ENCODE data around the gene GZF1.

The GZF1 gene

DNA sequence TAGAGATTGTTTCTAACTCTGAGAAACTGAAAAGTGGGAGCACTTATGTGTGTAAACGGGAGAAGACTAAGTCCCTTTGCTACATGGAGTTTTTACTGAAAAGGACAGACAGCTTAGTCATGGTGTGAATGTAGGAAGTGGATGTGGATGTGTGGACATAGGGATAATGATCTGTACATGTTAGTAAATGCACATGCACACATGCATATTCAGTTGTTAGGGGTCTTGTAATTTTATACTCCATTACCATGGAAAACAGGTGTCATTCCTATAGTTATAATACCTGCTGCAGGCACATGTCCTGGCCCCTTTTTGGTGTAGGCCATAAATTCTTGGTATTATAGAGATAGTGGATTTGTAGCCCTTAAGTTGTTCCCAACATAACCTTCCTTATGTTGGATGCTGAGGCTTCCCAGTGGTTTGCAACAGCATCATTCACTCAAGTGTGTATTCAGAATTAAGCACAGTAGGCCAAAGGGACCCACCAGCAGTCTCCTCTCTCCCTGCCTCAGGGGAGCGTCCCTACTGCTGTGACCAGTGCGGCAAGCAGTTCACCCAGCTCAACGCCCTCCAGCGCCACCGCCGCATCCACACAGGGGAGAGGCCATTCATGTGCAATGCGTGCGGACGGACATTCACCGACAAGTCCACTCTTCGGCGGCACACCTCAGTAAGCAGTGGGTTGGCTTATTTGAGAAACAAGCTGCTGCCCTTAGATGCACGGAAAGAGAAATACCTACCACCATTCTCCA, 7.3 kb downstream of the GZF1 start:
- no peak for DNase-seq (ENCODE audit: low spot score)

GRCh38 chr20:23370274-23370673, 8.3 kb downstream of the GZF1 start:
- DNase-seq (ENCODE audit: low spot score) = no peak

DNA sequence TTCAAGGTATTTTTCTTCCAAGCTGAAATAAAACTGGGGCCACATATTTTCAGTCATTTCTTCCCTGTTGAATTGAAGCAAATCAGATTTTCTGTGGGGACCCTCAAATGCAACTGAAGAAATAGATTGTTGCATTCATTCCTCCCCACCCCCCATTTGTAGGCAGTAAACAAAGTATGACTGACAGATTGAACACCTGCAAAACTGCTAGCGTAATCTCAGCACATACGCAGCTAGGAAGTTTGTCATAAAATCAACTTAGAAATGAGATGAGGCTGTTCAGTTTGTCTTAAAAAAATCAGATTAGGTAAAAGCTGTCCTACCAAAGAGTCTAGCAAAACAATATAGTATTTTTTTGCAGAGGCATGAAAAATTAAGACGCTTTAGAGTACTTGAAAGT, 8.9 kb downstream of the GZF1 start:
- no peak for DNase-seq (ENCODE audit: low spot score)

DNA sequence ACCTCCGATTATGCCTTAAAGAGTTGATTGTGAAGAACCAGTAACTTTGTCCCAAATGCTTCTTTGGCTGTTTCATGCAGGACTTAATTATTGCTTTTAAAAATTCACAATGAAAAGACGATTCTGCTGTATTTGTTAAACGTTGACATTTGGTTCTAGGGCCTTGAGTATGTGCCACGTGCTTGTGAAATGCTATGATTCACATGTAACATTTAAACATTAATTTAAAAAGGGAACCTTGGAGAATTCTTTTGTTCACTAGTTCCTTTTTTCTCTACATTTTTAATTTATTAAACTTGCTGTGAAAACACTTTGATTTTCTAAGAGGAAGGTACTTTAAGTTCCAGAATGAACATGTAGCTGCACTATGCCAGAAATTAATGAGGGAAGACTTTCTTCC, 9.5 kb downstream of the GZF1 start:
- DNase-seq (ENCODE audit: low spot score) = no peak

DNA sequence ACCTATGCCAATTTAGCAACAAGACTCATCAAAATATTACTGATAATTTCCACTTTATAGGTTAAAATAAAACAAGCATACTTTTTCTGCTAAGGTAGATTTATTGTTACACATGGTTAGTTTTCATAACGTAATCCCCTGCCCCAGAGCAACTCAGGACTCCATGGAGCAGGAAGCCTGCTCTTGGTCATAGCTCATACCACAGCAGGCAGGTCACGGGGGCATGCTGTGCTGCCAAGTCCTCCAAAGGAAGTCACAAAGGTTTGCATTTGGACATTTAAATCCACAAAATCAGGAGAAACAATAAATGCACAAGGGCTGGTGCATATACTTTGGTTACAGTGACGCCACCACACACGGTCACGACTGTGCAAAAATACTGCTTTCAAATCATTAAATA, 12.5 kb downstream of the GZF1 start:
- DNase-seq (ENCODE audit: low spot score) = no peak

GRCh38 chr20:23375827-23376226, 13.8 kb downstream of the GZF1 start:
- no peak for DNase-seq (ENCODE audit: low spot score)

DNA sequence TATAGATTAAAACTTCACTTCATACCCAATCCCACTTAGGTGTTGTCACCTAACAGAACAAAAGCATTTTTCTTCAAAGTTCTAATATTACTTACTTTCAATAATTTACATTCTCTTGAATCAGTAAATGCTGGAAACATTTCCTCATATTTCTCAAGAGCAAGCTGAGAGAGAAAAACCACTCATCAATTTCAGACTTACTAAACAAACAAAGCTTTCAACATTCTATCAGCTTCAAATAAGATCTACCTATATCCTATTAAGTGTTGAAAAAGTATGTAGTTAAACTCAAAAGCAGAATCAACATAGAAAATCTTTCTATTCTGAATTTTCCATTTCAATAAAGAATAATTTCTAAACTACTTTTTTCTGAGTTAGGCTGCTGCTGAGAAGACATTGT, 17.8 kb downstream of the GZF1 start:
- DNase-seq (ENCODE audit: low spot score) = no peak

DNA sequence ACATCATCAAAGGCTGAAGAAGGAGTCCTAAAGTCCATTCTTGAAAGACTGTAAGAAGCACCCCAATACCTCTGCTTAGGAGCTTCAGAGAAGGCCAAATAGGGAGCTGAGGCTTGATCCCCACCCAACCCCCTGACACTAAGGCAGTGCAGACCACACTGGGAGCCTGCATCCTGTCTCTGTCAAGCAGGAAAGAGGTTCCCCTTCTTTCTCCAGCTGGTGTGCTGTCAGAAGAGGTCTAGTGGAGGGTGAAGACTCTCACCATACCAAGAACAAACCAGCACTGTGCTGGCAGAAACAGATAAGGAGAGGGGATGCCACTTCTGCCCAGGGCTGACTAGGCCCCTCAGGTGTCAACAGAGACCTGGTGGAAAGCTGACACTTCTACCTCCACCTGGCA, 19.9 kb downstream of the GZF1 start:
- DNase-seq (ENCODE audit: low spot score) = no peak

DNA sequence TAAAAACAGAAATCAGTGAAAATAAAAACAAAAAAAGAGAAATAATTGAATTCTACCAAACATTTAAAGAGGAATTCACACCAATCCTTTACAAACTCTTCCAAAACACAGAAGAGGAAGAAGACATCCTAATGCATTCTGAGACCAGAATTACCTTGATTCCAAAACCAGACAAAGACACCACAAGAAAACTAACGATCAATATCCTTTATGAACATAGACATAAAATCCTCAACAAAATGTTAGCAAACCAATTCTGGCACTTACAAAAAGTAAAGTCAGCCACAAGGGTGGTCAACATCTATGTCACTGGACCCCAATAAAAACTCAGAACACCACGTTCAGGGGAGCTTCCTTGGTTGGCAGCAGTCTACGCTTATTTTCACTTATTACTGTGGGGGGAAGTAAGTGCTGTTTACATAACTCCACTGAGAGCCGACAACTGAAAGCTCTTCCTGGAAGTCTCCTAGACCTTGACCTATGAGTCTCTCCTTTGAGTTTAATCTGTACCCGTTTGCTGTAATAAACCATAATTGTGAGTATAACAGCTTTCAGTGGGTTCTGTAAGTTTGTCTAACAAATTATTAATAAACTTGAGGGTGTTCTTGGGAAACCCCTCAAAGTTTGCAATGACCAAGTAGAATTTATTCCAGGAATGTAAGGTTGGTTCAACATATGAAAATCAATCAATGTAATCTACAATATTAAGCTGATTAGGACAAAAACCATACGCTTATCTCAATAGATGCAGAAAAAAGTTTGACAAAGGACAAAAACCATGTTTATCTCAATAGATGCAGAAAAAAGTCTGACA, 24.5 kb downstream of the GZF1 start:
- no peak for DNase-seq (ENCODE audit: low spot score)

GRCh38 chr20:23387118-23387443, 25.1 kb downstream of the GZF1 start:
- DNase-seq (ENCODE audit: low spot score) = no peak

- DNase-seq (ENCODE audit: low spot score) = no peak
Measured at GRCh38 chr20:23390091-23390774, 28.3 kb downstream of the GZF1 start.

- DNase-seq (ENCODE audit: low spot score) = no peak
Measured at GRCh38 chr20:23391707-23392310, 29.8 kb downstream of the GZF1 start.

- DNase-seq (ENCODE audit: low spot score) = no peak
Measured at GRCh38 chr20:23393996-23394775, 32.2 kb downstream of the GZF1 start.

DNA sequence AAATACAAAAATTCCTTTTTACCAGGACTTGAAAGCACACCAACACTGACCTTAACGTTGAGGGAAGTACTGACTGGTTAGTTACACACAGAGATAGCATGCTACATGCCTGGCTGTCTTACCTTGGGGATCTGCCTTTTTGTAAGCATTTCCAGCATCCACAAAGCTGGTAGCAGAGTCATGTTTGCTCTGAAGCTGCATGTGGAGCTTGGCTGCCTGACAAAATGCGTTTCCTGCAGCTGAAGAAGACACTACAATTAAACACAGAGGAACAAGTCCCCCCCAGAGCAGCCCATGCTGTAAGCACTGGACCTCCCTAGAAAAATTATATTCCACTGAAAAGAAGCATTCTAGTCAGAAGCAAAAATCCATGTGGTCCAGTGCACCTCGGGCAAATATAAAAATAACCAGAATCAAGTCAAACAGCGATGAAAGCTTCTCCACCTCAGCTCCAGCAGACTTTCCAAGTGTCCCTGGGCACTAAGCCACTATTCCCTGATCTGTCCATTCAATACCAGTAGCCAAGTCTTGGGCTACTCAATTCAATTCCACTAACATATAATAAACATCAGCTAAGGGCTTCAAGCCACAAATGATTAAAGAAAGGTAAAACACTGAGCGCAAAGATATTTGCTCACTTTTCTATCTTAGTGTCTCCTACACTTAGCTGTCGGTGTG, 35.1 kb downstream of the GZF1 start:
- DNase-seq (ENCODE audit: low spot score) = no peak

GRCh38 chr20:23397961-23398360, 36.0 kb downstream of the GZF1 start:
- DNase-seq (ENCODE audit: low spot score) = no peak

GRCh38 chr20:23399568-23400241, 37.7 kb downstream of the GZF1 start:
- peak; percentile 27 for DNase-seq (ENCODE audit: low spot score)

- DNase-seq (ENCODE audit: low spot score) = no peak
Measured at GRCh38 chr20:23401051-23401450, 39.1 kb downstream of the GZF1 start.

- DNase-seq (ENCODE audit: low spot score) = no peak
Measured at GRCh38 chr20:23403751-23404150, 41.8 kb downstream of the GZF1 start.

GRCh38 chr20:23404196-23404595, 42.2 kb downstream of the GZF1 start:
- peak; percentile 16 for DNase-seq (ENCODE audit: low spot score)

DNA sequence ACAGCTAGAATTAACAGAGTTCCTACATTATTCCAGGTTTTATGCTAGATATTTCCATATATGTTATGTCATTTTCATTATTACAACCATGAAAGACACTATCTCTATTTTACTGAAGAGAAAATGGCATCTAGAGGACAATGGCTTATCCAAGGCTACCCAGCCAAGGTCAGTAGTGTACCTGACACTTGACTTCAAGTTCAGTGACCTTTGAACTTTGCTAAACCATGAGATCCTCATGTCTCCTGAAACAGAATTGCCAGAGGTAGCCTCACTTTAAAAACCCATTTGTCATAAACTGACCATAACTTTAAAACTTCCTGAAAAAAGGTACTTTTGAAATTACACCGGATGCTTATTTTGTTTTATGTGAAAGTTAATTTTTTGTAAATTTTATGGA, 44.9 kb downstream of the GZF1 start:
- DNase-seq (ENCODE audit: low spot score) = no peak
